LNCaP clone FGC (cell line): ENCODE results near the gene ADSS1.

ENCODE experiments used
- DNase-seq: peaks from one replicate; pipeline ENCODE4 v3.0.0-alpha.2; 2011; ENCODE audit warnings: low read depth
- H3K4me3 ChIP-seq: 2 replicates; pipeline ENCODE4 v1.5.1; 2011; ENCODE audit warnings: mild to moderate bottlenecking, low read depth, low read length, control low read depth
- CTCF ChIP-seq: IDR thresholded peaks from 2 replicates; pipeline ENCODE4 v1.5.1; 2012; ENCODE audit warnings: mild to moderate bottlenecking; ENCODE audit not compliant: control insufficient read depth, insufficient read depth; ENCODE audit errors: extremely low read depth

Gene ADSS1

GRCh38 chr14:104757238-104757585, 33.2 kb downstream of the ADSS1 start:
- no peak for TF ChIP-seq CTCF
- DNase-seq = no peak
- no peak overlapping the region for H3K4me3 ChIP-seq

DNA sequence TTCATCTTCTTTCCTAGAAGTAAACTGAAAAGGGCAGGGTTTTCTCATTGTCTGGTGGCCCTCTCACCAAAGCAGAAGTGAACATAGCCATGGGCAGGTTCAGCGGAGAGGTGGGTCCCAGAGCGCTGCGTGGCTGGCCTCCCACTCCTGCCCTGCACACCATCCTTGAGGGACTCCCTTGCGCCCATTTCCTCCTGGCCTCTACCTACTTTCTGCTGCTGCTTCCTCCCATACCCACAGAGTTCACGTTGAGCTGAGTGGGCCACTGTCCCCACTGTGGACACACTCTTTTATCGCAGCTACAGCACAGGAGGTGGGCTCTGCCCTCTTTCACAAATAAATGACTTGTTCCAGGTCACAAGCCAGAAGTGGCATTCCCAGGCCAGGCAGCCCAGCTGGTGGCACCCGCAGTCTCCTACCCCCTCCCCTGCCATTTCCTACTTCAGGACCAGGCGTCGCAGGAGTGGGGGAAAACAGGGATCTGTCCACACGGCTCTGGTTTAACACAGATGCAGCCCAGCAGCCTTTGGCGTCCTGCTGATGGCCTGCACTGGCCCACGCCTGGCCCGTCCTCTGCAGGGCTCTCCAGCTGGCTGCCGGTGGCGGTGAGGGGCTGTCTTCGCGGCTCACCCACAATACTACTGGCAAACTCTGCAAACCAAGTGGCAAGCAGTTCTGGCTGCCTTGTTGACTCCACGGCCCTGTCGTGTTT, 33.8 kb downstream of the ADSS1 start:
- DNase-seq = no peak
- TF ChIP-seq CTCF = no peak
- H3K4me3 ChIP-seq = no peak overlapping the region

DNA sequence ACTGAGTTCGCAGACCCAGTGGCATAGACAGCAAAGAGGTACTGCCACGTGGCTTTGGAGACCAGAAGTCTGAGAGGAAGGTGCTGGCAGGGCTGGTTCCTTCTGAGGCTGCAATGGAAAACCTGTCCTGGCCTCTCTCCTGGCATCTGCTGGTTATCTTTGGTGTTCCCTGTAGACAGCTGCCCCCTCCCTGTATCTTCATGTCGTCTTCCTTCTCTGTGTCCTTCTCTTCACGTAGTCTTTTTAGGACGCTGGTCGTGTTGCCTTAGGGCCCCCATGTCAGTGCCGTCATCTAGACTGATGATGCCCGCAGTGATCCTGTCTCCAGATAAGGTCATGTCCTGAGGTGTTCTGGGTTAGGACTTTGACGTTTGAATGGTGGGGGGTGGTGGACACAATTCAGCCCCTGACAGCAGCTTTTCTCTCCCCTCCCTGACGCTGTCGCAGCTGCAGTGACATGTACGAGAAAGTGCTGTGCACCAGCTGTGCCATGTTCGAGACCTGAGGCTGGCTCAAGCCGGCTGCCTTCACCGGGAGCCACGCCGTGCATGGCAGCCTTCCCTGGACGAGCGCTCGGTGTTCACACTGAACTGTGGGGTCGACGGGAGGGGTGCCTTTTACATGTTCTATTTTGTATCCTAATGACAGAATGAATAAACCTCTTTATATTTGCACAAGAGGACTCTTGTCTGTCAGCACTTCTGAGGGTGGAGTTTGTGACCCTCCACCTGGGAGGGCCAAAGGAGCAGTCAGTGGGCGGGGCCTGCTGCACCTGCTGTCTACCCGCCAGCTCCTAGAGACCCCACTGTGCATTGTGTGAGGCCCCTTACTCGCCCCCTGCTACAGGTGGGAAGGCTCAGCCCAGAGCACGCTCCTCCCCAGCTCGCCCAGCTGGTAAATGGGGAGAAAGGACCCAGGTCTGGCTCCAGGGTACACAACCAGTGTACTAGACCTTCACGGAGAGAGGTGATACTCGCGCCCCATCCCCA, 35.2 kb downstream of the ADSS1 start:
- H3K4me3 ChIP-seq = no peak overlapping the region
- no peak for DNase-seq
- TF ChIP-seq CTCF = no peak

GRCh38 chr14:104765517-104765916, 41.5 kb downstream of the ADSS1 start:
- TF ChIP-seq CTCF = no peak
- H3K4me3 ChIP-seq = no peak overlapping the region
- DNase-seq = no peak

GRCh38 chr14:104766256-104766862, 42.3 kb downstream of the ADSS1 start:
- no peak for TF ChIP-seq CTCF
- no peak for DNase-seq
- no peak overlapping the region for H3K4me3 ChIP-seq

DNA sequence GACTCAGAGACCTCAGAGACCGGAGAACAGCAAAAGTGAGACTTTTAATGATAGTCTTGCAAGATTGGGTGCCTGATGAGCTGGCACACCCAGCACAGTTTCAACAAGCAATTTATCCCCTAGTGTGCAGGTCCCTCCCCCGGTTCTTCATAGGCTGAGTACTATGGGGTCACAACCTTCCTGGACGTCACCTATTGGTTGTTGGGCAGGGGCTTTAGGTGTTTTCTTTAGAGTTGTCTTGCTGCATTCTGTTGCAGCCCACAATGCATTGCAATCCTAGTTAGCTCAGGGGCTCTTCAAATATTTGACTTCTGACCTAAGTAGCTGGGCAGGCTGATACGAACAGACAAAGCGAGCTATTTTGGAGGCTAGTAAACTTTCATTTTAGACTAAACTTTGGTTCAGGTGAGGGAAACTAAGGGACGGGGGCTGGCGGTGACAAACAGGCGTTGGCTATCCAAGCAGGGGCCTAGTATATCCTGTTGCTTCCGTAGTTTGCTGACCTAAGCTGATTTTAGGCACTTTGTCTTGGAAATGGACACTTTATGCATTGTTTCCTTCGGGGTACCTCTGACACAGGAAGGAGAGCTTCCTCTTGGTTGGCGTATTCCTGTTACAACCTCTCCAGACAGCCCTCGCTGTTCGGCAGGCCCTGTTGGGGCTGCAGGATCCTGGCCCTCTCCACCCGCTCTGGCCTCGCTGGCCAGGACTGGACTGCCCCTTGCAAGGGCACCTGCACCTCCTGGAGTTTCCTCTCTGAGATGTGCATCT, 43.0 kb downstream of the ADSS1 start:
- H3K4me3 ChIP-seq = no peak overlapping the region
- TF ChIP-seq CTCF = no peak
- no peak for DNase-seq
